ENCODE measurements around the gene PHOX2B.
"Not testable (repeated sequence)": the region's sequence is repeated elsewhere in the genome, so short reads cannot be mapped to it uniquely, and the experiment has no call there.

GRCh38 chr4:41711654-41712053, 36.9 kb downstream of the PHOX2B start:
- not testable (repeated sequence) for TF ChIP-seq CTCF (IDR thresholded peaks at IDR 0.05); ZBTB33 (IDR thresholded peaks at IDR 0.05; ENCODE audit: borderline replicate concordance, low read depth); PBX3 (IDR thresholded peaks at IDR 0.05); MXI1 (IDR thresholded peaks at IDR 0.05; ENCODE audit: low read depth, low read length); TEAD4 (IDR thresholded peaks at IDR 0.05; ENCODE audit: borderline replicate concordance, insufficient read depth); SIN3A (IDR thresholded peaks at IDR 0.05; ENCODE audit: borderline replicate concordance, low read depth, low read length); USF1 (IDR thresholded peaks at IDR 0.05; ENCODE audit: borderline replicate concordance, low read depth); POLR2AphosphoS5 (IDR thresholded peaks at IDR 0.05; ENCODE audit: low read depth, low read length); JUND (IDR thresholded peaks at IDR 0.05); YY1 (IDR thresholded peaks at IDR 0.05; ENCODE audit: low read depth); TAF1 (IDR thresholded peaks at IDR 0.05; ENCODE audit: borderline replicate concordance, low read depth, low read length); USF2 (IDR thresholded peaks at IDR 0.05; ENCODE audit: borderline replicate concordance, low read depth, low read length); GABPA (IDR thresholded peaks at IDR 0.05; ENCODE audit: low read depth)

Data from SK-N-SH (cell line).